ENCODE results near the gene COQ8A. TPM values are rescaled to one million over a fixed set of nuclear protein-coding genes. Genes with fewer than 3 reads are reported as not detected.
A peak's percentile ranks its signal among the peaks of the same experiment; 100 is the strongest.

COQ8A gene
- total and polyA plus RNA-seq, 12 donors, result 30.1 to 990 (median 405) TPM

GRCh38 chr1:226982451-226983177 is 42.5 kb downstream of the COQ8A start:
- Histone ChIP-seq H3K4me1 (replicated peaks in 1 of 2) (peaks cover 18 to 23% of the 10 kb centered on the region in 2 donors), H3K27ac (peak overlapping the region in 2 of 5 donors; percentile 17 to 38), H3K4me3 (no peak overlapping the region), H3K9me3 (replicated peaks in 1 of 3) (no peaks in the 10 kb centered on the region), H3K36me3 (replicated peaks in 1 of 2) (peaks cover 0 to 91% of the 10 kb centered on the region in 2 donors), H3K27me3 (no peaks in the 10 kb centered on the region)
- DNase-seq, result peak in 1 of 7 donors; percentile 26
- WGBS, 4 donors, result 92 to 95% (median 94%) methylated on average over 13 to 31 of the region's 31 CpGs
- TF ChIP-seq CTCF (IDR thresholded peaks at IDR 0.05) (no peak), POLR2A (IDR thresholded peaks at IDR 0.05) (no peak)
- intact Hi-C loops (cut with DNase I), result no loop called here

GRCh38 chr1:226983247-226983991 is 43.3 kb downstream of the COQ8A start:
- Histone ChIP-seq H3K36me3 (replicated peaks in 1 of 2) (peaks cover 0 to 91% of the 10 kb centered on the region in 2 donors), H3K27me3 (no peaks in the 10 kb centered on the region), H3K9me3 (replicated peaks in 1 of 3) (no peaks in the 10 kb centered on the region), H3K4me1 (replicated peaks in 1 of 2) (peaks cover 22 to 25% of the 10 kb centered on the region in 2 donors), H3K4me3 (no peak overlapping the region), H3K27ac (peak overlapping the region in 2 of 5 donors; percentile 17 to 42)
- TF ChIP-seq CTCF (IDR thresholded peaks at IDR 0.05) (no peak), POLR2A (IDR thresholded peaks at IDR 0.05) (no peak)
- intact Hi-C loops (cut with DNase I), result no loop called here
- 89 to 97% (median 94%) methylated on average over 3 to 18 of the region's 18 CpGs for WGBS, 4 donors
- peak in 3 of 7 donors; percentile 14 to 40 (median 26) for DNase-seq

GRCh38 chr1:226983992-226984364 is 43.9 kb downstream of the COQ8A start:
- 69 to 78% (median 69%) methylated on average over 5 of the region's 5 CpGs; no CpG with 5 or more reads in 1 of the 4 donors for WGBS, 4 donors
- no peaks in the 10 kb centered on the region for H3K9me3 ChIP-seq (replicated peaks in 1 of 3)
- no peak for TF ChIP-seq CTCF (IDR thresholded peaks at IDR 0.05)
- TF ChIP-seq POLR2A (IDR thresholded peaks at IDR 0.05), result no peak
- peak in 1 of 7 donors; percentile 23 for DNase-seq
- peaks cover 0 to 88% of the 10 kb centered on the region in 2 donors for H3K36me3 ChIP-seq (replicated peaks in 1 of 2)
- peaks cover 24 to 29% of the 10 kb centered on the region in 2 donors for H3K4me1 ChIP-seq (replicated peaks in 1 of 2)
- H3K4me3 ChIP-seq, result no peak overlapping the region
- H3K27ac ChIP-seq, result peak overlapping the region in 1 of 5 donors; percentile 42
- no peaks in the 10 kb centered on the region for H3K27me3 ChIP-seq
- intact Hi-C loops (cut with DNase I), result no loop called here

GRCh38 chr1:226984521-226985238 is 44.6 kb downstream of the COQ8A start:
- DNase-seq, result peak in 2 of 7 donors; percentile 21 to 62

More at GRCh38 chr1:226984521-226985238, 44.6 kb downstream of the COQ8A start:
- no peak for TF ChIP-seq POLR2A (IDR thresholded peaks at IDR 0.05)
- no peak for TF ChIP-seq CTCF (IDR thresholded peaks at IDR 0.05)
- Histone ChIP-seq H3K4me3 (no peak overlapping the region), H3K27ac (peak overlapping the region in 2 of 5 donors; percentile 42 to 43), H3K4me1 (replicated peaks in 1 of 2) (peaks cover 23 to 29% of the 10 kb centered on the region in 2 donors), H3K36me3 (replicated peaks in 1 of 2) (peaks cover 0 to 81% of the 10 kb centered on the region in 2 donors), H3K27me3 (no peaks in the 10 kb centered on the region), H3K9me3 (replicated peaks in 1 of 3) (no peaks in the 10 kb centered on the region)
- whole genome bisulfite sequencing, 4 donors, result 83 to 91% (median 88%) methylated on average over 5 to 18 of the region's 18 CpGs
- intact Hi-C loops (cut with DNase I), result no loop called here

Measured in adrenal gland (tissue), 12 donors.